Measurements from ENCODE around the gene SYNC.

GRCh38 chr1:32706491-32706890, 3.9 kb upstream of the SYNC start:
- no peak for TF ChIP-seq CSRNP3 (CRISPR knock-in tag; IDR thresholded peaks at IDR 0.05)
- no peak for TF ChIP-seq ZFP3 (CRISPR knock-in tag; IDR thresholded peaks at IDR 0.05)
- no peak for TF ChIP-seq ESRRG (CRISPR knock-in tag; IDR thresholded peaks at IDR 0.05)
- TF ChIP-seq TOX (CRISPR knock-in tag; IDR thresholded peaks at IDR 0.05; ENCODE audit: borderline replicate concordance), result no peak
- TF ChIP-seq ISL1 (CRISPR knock-in tag; IDR thresholded peaks at IDR 0.05), result no peak
- TF ChIP-seq PATZ1 (CRISPR knock-in tag; IDR thresholded peaks at IDR 0.05; ENCODE audit: borderline replicate concordance), result no peak
- no peak for TF ChIP-seq ZNF565 (CRISPR knock-in tag; conservative IDR thresholded peaks at IDR 0.05; ENCODE audit: low read depth)
- no peak for TF ChIP-seq TSHZ2 (CRISPR knock-in tag; IDR thresholded peaks at IDR 0.05)
- TF ChIP-seq ZFP30 (CRISPR knock-in tag; IDR thresholded peaks at IDR 0.05), result no peak
- no peak for TF ChIP-seq ARNTL (CRISPR knock-in tag; IDR thresholded peaks at IDR 0.05; ENCODE audit: borderline replicate concordance, low read depth)
- no peak for TF ChIP-seq CREB5 (CRISPR knock-in tag; IDR thresholded peaks at IDR 0.05; ENCODE audit: low read depth)
- TF ChIP-seq ZNF8 (CRISPR knock-in tag; IDR thresholded peaks at IDR 0.05), result no peak
- no peak for TF ChIP-seq POU6F1 (CRISPR knock-in tag; IDR thresholded peaks at IDR 0.05; ENCODE audit: borderline replicate concordance, low read depth)

Measured in SK-N-SH treated with all-trans-retinoic acid at 6 μM for 48 hours (cell line).